ENCODE results near the gene HDAC10.
A peak's percentile ranks its signal among the peaks of the same experiment; 100 is the strongest.
"Not testable (repeated sequence)": the region's sequence is repeated elsewhere in the genome, so short reads cannot be mapped to it uniquely, and the experiment has no call there.

HDAC10 gene

DNA sequence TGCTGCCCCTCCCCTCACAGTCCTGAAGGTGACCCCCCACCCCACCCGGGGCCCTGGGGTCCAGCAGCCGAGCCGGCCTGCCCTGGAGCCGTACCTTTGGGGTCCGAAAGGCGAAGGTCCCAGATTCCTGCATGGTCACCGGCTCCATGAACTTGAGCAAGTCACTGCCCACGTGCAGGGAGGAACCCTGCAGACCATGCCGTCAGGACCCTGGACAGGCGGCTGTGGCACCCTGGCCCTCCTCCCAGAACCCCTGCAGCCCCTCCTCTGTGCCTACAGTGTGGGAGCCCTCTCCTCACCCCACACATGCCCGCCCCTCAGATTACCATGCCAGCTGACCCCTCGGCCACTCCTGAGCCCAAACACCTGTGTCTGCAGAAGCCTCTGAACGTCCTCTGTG lies 33.4 kb upstream of the HDAC10 start:
- DNase-seq, result no peak

GRCh38 chr22:50283821-50284220 lies 32.8 kb upstream of the HDAC10 start:
- DNase-seq, result no peak

GRCh38 chr22:50282361-50283155 lies 31.5 kb upstream of the HDAC10 start:
- no peak for DNase-seq

- no peak for DNase-seq
Observed at GRCh38 chr22:50281957-50282356, 30.9 kb upstream of the HDAC10 start.

DNA sequence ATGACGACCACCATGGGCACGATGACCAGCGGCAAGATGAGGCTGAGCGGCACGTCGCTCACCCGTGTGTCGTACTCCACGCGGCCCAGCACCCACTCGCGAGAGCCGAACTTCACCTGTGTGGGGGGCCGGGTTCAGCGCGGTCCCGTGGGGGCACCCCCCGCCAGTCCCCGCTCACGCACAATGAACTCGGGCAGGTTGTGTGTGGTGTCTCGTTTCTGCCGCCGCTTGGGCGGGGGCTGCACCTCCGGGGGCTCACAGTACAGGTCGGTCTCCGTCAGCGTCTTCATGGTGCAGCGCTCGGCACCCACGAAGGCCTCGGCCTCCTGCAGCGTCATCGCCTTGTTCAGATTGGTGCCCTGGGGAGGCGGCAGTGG lies 30.3 kb upstream of the HDAC10 start:
- no peak for DNase-seq

DNA sequence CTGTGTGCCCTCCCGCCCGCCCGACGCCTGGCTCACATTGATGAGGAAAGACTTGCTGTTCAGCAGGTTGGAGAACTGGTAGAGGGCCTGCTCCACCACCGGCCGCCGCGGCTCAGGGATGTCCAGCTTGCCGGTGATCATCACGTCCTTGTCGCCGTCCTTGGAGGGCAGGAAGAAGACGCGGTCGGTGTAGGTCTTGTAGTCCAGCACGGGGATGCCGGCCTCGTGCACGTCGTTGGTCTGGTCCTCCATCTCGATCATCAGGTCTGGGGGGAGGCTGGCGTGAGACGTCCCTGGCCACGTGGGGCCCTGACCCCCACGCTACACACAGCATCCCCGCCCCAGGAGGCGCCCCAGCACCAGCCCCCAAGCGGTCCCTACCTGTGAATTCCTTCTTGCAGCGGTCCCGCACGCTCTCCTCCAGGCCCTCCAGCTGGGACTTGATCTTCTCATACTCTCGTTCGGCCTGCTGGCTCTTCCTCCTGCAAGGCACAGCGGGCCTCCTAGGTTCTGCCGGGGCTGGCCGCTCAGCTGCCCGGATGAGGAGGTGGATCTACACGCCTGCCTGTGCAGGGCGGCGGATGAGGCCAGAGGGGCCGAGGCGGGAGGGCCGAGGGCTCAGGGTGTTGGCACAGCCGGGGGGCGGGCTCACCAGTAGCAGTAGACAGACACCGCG lies 29.8 kb upstream of the HDAC10 start:
- no peak for DNase-seq

- no peak for DNase-seq
Observed at GRCh38 chr22:50280022-50280707, 29.1 kb upstream of the HDAC10 start.

- DNase-seq, result no peak
Observed at GRCh38 chr22:50278956-50279619, 28.0 kb upstream of the HDAC10 start.

GRCh38 chr22:50278461-50278860 lies 27.4 kb upstream of the HDAC10 start:
- no peak for DNase-seq

DNA sequence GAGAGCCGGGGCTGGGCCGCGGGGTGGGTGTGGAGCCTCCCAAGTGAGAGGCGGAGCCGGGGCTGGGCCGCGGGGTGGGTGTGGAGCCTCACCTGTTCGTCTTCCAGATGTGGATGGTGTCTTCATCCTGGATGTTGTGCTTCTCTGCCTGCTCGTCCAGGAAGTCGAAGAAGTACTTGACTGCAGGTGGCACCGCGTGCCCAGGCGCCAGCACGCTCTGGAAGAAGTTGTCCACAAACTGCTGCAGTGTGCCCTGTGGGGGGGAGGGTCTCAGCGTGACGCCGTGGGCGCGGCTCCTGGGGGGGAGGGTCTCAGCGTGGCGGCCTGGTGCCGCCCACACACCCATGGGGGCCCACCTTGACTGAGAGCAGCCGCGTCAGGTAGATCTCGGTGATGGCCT lies 26.7 kb upstream of the HDAC10 start:
- DNase-seq, result no peak

DNA sequence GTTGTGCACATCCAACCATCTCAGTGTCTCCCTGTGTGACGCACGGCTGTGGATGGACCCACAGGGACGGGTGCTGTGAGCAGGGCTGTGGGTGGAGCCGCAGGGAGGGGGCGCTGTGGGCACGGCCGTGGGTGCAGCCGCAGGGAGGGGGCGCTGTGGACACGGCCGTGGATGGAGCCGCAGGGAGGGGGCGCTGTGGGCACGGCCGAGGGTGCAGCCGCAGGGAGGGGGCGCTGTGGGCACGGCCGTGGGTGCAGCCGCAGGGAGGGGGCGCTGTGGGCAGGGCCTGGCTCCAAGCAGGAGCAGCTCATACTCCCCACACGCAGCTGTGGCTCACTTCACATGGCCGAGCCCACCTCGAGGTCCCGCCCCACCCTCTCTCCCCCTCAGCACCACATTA lies 25.1 kb upstream of the HDAC10 start:
- peak; percentile 65 for DNase-seq

- no peak for DNase-seq
Observed at GRCh38 chr22:50275181-50276055, 24.4 kb upstream of the HDAC10 start.

- no peak for DNase-seq
Observed at GRCh38 chr22:50274771-50275170, 23.7 kb upstream of the HDAC10 start.

DNA sequence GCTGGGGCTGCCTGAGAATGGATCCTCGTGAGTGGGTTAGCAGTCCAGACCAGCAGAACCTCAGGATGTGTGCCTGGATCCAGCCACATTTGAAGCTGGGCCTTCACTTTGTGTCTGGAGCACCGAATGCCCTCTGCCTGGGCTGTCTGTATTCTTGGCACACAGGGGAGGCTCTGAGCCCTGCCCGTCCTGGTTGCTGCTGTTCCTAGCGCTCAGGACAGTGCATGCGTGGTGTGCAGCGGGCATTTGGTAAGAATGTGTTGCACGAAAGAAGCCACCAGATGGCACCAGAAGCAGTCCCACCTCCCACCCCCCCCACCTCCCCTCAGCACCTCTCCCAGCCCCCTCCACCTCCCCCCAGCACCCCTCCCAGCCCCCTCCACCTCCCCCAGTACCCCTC lies 23.2 kb upstream of the HDAC10 start:
- DNase-seq, result peak; percentile 72

DNA sequence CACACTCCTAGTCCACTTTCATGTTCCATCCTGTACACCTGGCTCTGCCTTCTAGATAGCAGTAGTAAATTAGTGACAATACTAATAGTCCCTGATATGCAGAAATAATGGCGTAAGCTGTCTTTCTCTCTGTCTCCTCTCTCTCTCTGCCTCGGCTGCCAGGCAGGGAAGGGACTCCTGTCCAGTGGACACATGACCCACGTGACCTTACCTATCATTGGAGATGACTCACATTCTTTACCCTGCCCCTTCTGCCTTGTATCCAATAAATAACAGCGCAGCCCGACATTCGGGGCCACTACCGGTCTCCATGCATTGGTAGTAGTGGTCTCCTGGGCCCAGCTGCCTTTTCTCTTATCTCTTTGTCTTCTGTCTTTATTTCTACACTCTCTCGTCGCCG lies 22.7 kb upstream of the HDAC10 start:
- DNase-seq, result not testable (repeated sequence)

DNA sequence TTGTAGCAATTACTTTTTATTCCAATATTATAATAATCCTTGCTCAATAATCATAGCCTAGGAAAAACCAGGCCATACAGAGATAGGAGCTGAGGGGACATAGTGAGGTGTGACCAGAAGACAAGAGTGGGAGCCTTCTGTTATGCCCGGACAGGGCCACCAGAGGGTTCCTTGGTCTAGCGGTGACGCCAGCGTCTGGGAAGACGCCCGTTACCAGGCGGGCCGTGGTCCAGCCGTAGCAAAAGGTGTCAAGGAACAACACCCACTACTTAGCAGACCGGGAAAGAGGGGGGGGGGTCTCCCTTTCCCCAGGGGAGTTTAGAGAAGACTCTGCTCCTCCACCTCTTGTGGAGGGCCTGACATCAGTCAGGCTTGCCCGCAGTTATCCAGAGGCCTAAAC lies 22.3 kb upstream of the HDAC10 start:
- DNase-seq, result not testable (repeated sequence)

DNA sequence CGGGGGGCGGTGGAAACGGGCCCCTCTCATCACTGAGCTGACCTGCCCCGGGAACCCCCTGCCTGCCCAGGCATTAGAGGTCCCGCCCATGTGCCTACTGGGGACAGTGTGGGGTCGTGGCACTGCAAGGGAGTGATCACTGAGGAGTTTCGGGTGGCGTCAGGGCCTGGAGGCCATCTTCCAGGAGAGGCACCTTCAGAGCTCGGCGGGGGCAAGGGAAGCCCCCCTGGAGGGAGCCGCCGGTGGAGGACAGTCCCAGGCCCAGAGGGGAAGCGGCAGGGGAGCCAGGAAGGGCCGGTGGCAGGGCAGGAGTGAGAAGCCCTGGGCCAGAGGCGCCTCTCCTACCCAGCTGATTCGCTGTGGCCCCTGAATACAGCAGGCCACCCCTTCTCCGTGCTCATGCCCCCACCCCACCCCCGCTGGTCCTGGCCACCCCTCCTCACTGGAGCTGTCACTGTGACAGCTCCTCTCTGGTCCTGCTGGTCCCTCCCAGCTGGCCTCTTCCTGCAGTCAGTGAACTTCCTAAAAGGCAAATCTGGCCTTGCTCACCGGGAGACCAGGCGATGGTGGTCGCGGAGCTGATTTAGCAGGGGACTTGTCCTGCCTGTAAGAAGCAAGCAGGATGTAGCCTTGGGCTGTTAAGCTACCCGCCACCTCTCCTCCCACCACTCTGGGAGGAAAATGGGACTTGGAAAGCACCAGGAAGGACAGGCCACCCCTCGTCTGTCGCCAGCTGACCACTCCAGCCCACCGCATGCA lies 21.2 kb upstream of the HDAC10 start:
- peak; percentile 2 for DNase-seq

- DNase-seq, result peak; percentile 41
Observed at GRCh38 chr22:50271519-50271970, 20.5 kb upstream of the HDAC10 start.

DNA sequence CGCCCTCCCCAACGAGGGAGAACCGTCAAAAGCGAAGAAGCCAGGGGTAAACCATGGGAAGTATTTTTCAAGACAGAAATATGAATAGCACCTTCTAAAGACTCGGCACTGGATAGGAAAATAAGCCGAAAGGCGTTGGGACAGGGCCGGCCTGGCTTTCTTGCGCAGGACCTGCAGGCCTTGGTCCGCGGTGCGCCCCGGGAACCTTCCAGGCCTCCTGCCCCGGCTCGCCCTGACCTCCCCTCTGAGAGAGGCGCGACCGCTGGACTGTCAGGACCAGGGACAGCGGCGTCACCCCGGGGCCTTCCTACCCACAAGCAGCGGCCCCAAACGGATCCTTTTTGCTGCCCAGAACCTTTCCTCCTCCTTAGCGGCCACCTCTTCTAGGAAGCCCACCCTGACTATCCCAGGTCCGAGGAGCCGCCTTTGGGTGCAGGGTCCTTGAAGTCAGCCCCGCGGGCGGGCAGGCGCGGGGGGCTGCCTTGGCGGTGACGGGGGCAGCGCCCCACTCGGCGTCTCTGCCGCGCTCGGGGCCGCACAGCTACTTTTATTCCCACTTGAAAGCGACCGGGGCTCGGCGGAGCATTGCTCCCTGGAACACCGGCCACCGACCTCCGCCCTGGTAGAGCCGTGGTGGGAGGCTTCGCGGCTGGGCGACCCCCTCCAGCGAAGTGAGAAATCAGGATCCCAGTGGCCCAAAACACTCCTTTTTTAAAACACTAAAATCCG lies 19.8 kb upstream of the HDAC10 start:
- peak; percentile 27 for DNase-seq

GRCh38 chr22:50269970-50270665 lies 19.1 kb upstream of the HDAC10 start, which contains the start of gene MAPK11:
TSS of gene MAPK11 (minus strand) at chr22:50270380. CDS start at chr22:50270292, 88 bp downstream.
- DNase-seq, result peak; percentile 5

Measured in MV-4-11 (cell line).